Measurements from ENCODE around the gene BNIP1.

The BNIP1 gene

DNA sequence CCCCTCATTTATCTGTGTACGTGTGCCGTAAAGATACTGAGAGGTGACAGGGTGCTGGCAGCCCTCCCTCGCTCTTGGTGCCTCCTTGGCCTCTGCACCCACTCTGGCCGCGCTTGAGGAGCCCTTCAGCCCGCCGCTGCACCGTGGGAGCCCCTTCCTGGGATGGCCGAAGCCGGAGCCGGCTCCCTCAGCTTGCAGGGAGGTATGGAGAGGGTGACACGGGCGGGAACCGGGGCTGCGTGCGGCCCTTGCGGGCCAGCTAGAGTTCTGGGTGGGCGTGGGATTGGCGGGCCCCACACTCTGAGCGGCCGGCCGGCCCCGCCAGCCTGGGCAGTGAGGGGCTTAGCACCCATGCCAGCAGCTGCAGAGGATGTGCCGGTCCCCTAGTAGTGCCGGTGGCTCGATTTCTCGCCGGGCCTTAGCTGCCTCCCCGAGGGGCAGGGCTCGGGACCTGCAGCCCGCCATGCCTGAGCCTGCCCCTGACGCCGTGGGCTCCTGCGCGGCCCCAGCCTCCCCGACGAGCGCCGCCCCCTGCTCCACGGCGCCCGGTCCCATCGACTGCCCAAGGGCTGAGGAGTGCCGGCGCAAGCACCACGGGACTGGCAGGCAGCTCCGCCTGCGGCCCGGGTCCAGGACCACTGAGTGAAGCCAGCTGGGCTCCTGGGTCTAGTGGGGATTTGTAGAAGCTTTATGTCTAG is 69.1 kb downstream of the BNIP1 start:
- H3K4me3 ChIP-seq (ENCODE audit: low read length in 2 of 2): no peak overlapping the region
- H3K23ac ChIP-seq (ENCODE audit: low read depth, low read length, poor library complexity): no peak overlapping the region
- no peak overlapping the region for H2BK5ac ChIP-seq (ENCODE audit: low read length)
- H3K36me3 ChIP-seq (replicated peaks in 1 of 2; ENCODE audit: control insufficient read depth in 2 of 2, insufficient read depth in 2 of 2, low read length in 2 of 2): no peaks in the 10 kb centered on the region
- H3K79me1 ChIP-seq (ENCODE audit: low read depth, low read length): no peaks in the 10 kb centered on the region
- no peak overlapping the region for H3K9ac ChIP-seq (ENCODE audit: low read depth, low read length, poor library complexity)
- H3K27ac ChIP-seq (replicated peaks; ENCODE audit: low read length): no peak overlapping the region
- no peaks in the 10 kb centered on the region for H3K9me3 ChIP-seq (replicated peaks in 1 of 2; ENCODE audit: control insufficient read depth in 2 of 2, insufficient read depth in 1 of 2, low read depth in 1 of 2, low read length in 2 of 2)
- H4K8ac ChIP-seq (ENCODE audit: low read depth, low read length): no peak overlapping the region
- no peaks in the 10 kb centered on the region for H3K4me1 ChIP-seq (ENCODE audit: control insufficient read depth in 2 of 2, insufficient read depth in 1 of 2, low read depth in 1 of 2, low read length in 2 of 2)
- no peak overlapping the region for H4K91ac ChIP-seq (ENCODE audit: low read depth, low read length, poor library complexity)
- DNase-seq (ENCODE audit: low spot score): no peak
- no peak overlapping the region for H2BK12ac ChIP-seq (ENCODE audit: low read length)
- H2BK15ac ChIP-seq (ENCODE audit: low read length): no peak overlapping the region
- no peak overlapping the region for H3K14ac ChIP-seq (ENCODE audit: low read length)
- no peak overlapping the region for H2BK120ac ChIP-seq (ENCODE audit: low read depth, low read length)
- WGBS, 2 donors (ENCODE audit: extremely low coverage in 2 of 2, insufficient read length in 2 of 2, insufficient replicate concordance in 1 of 2): no CpG with 5 or more reads among the region's 49 CpGs
- no peak overlapping the region for H2AFZ ChIP-seq (ENCODE audit: low read length)
- no peak overlapping the region for H3K4ac ChIP-seq (ENCODE audit: low read length)
- no peak overlapping the region for H2AK5ac ChIP-seq (ENCODE audit: low read depth, low read length)
- H3K27me3 ChIP-seq (ENCODE audit: control insufficient read depth in 3 of 3, insufficient read depth in 3 of 3, low read depth in 1 of 3, low read length in 3 of 3): peaks cover 0 to 8% (median 0%) of the 10 kb centered on the region in 3 experiments
- H3K18ac ChIP-seq (ENCODE audit: low read length): no peak overlapping the region
- H3K4me2 ChIP-seq (ENCODE audit: insufficient read depth, low read length, poor library complexity, severe bottlenecking): no peak overlapping the region
